ENCODE measurements around the gene SSBP3. TPM values are rescaled to one million over a fixed set of nuclear protein-coding genes. Genes with fewer than 3 reads are reported as not detected.

SSBP3 gene
- total and polyA plus RNA-seq, 9 of the 15 experiments (the other 6 are each of a cell fraction or from before 2014, with no cell fraction given): 8.7 to 108 (median 33.8) TPM

DNA sequence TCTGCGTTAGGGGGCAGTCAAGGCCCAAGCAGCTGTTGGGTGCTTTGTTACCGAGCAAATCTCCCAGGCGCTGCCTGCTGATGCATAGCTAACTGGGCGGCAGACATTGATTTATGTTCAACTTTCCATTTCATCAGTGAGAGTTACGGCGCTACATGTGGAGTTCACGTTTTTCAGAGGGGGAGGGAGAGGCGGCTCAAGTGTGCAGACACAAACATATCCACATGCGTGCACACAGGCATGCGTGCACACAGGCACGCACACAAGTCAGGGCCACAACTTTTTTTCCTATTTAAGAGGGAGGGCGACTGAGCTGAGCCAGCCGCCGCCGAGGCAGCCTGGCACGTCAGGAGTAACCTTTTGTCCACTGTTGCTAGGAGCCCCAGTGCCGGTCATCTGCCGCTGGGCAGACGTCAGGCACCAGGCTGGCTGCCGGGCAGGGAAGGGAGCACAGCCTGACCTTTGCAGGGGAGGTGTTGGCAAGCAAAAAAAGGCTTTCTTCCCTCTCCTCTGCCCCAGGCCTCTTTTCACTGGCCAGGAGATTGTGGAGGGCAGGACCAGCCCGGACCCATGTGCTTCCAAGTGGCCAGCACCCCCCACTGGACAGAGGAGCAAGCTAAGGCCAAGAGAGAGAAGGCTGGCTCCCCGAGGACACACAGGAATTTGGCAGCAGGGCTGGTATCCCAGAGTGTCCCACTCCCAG lies 133.0 kb downstream of the SSBP3 start (continued):
- TF ChIP-seq MYBL2 (IDR thresholded peaks at IDR 0.05; ENCODE audit: low read depth) (no peak), MYBL2 (CRISPR knock-in tag; IDR thresholded peaks at IDR 0.05; ENCODE audit: borderline replicate concordance) (no peak), ZFPM2 (CRISPR knock-in tag; IDR thresholded peaks at IDR 0.05) (no peak), HNRNPK (IDR thresholded peaks at IDR 0.05; ENCODE audit: low read depth, low read length, poor library complexity, severe bottlenecking) (no peak), ARID2 (IDR thresholded peaks at IDR 0.05) (peak; percentile 69), MXI1 (IDR thresholded peaks at IDR 0.05; ENCODE audit: low read depth, low read length) (peak; percentile 66; the same call in 1 of the 2 replicates), TCFL5 (CRISPR knock-in tag; conservative IDR thresholded peaks at IDR 0.05) (no peak), POLR2AphosphoS2 (IDR thresholded peaks at IDR 0.05; ENCODE audit: low read length) (no peak), RFX1 (IDR thresholded peaks at IDR 0.05) (no peak; the same call in 1 of the 2 replicates), DPF2 (IDR thresholded peaks at IDR 0.05) (peak; percentile 22; the same call in 1 of the 2 replicates), HMG20B (CRISPR knock-in tag; IDR thresholded peaks at IDR 0.05) (no peak), RBBP5 (IDR thresholded peaks at IDR 0.05; ENCODE audit: borderline replicate concordance, insufficient read depth, low read length, poor library complexity, severe bottlenecking) (no peak), ZNF764 (CRISPR knock-in tag; IDR thresholded peaks at IDR 0.05; ENCODE audit: low read depth) (no peak), NR1H2 (CRISPR knock-in tag; IDR thresholded peaks at IDR 0.05) (no peak), ZNF274 (IDR thresholded peaks at IDR 0.05; ENCODE audit: borderline replicate concordance, low read depth, low read length) (no peak), TGIF2 (CRISPR knock-in tag; IDR thresholded peaks at IDR 0.05) (no peak), FOXP4 (CRISPR knock-in tag; IDR thresholded peaks at IDR 0.05; ENCODE audit: borderline replicate concordance) (no peak)
- TF ChIP-seq, protein P1, sequence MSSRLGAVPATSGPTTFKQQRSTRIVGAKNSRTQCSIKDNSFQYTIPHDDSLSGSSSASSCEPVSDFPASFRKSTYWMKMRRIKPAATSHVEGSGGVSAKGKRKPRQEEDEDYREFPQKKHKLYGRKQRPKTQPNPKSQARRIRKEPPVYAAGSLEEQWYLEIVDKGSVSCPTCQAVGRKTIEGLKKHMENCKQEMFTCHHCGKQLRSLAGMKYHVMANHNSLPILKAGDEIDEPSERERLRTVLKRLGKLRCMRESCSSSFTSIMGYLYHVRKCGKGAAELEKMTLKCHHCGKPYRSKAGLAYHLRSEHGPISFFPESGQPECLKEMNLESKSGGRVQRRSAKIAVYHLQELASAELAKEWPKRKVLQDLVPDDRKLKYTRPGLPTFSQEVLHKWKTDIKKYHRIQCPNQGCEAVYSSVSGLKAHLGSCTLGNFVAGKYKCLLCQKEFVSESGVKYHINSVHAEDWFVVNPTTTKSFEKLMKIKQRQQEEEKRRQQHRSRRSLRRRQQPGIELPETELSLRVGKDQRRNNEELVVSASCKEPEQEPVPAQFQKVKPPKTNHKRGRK (tag; IDR thresholded peaks at IDR 0.05): no peak
- TF ChIP-seq, protein P2, sequence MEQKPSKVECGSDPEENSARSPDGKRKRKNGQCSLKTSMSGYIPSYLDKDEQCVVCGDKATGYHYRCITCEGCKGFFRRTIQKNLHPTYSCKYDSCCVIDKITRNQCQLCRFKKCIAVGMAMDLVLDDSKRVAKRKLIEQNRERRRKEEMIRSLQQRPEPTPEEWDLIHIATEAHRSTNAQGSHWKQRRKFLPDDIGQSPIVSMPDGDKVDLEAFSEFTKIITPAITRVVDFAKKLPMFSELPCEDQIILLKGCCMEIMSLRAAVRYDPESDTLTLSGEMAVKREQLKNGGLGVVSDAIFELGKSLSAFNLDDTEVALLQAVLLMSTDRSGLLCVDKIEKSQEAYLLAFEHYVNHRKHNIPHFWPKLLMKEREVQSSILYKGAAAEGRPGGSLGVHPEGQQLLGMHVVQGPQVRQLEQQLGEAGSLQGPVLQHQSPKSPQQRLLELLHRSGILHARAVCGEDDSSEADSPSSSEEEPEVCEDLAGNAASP (IDR thresholded peaks at IDR 0.05): no peak
- TF ChIP-seq, protein P3, sequence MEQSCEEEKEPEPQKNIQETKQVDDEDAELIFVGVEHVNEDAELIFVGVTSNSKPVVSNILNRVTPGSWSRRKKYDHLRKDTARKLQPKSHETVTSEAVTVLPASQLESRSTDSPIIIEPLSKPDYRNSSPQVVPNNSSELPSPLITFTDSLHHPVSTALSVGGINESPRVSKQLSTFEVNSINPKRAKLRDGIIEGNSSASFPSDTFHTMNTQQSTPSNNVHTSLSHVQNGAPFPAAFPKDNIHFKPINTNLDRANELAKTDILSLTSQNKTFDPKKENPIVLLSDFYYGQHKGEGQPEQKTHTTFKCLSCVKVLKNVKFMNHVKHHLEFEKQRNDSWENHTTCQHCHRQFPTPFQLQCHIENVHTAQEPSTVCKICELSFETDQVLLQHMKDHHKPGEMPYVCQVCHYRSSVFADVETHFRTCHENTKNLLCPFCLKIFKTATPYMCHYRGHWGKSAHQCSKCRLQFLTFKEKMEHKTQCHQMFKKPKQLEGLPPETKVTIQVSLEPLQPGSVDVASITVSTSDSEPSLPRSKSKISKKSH (CRISPR knock-in tag; IDR thresholded peaks at IDR 0.05): no peak
- TF ChIP-seq, protein P4, sequence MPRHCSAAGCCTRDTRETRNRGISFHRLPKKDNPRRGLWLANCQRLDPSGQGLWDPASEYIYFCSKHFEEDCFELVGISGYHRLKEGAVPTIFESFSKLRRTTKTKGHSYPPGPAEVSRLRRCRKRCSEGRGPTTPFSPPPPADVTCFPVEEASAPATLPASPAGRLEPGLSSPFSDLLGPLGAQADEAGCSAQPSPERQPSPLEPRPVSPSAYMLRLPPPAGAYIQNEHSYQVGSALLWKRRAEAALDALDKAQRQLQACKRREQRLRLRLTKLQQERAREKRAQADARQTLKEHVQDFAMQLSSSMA (CRISPR knock-in tag; IDR thresholded peaks at IDR 0.05): 0 out of 2 replicates have a peak, but pooled peaks have one; percentile 37
